ENCODE measurements around the gene PPP2R2C. TPM values are rescaled to one million over a fixed set of nuclear protein-coding genes. Genes with fewer than 3 reads are reported as not detected.

Gene PPP2R2C
- total and polyA plus RNA-seq, 2 experiments from 2014 or later: 1.3 to 9.2 TPM

DNA sequence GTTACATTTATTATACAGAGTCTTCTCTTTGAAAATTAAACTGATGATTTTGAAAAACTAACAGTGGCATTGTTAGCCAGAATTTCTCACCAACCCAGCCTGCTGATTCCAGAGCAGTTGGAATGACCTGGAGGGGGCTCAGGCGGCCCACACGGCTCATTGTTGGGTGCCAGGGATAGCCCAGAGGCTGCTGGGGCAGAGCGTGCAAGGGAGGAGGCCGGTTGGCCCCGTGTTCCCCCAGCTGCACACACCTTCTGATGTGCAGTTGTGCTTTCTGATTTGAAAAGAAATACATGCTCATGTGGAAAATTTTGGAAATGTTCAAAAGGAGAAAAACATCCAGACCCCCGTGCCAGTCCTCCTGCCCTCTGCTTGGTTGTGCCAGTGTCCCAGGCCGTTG is 182.2 kb downstream of the PPP2R2C start:
- ATAC-seq (no peak), DNase-seq (ENCODE audit: low spot score) (no peak)
- H3K27ac ChIP-seq (ENCODE audit: low read depth): no peak overlapping the region
- Mint-ChIP-seq H3K27ac (no peak overlapping the region), H3K27me3 (ENCODE audit: insufficient read depth, low read depth, poor library complexity) (peaks cover 4% of the 10 kb centered on the region), H3K9me3 (no peaks in the 10 kb centered on the region), H3K4me3 (no peak overlapping the region), H3K4me1 (no peaks in the 10 kb centered on the region), H3K36me3 (ENCODE audit: low read depth) (peaks cover 18% of the 10 kb centered on the region)
- H4K20me1 ChIP-seq (replicated peaks; ENCODE audit: insufficient read depth): peaks cover 5% of the 10 kb centered on the region; the same call in 1 of the 2 replicates
- H3K4me1 ChIP-seq (ENCODE audit: insufficient read depth): no peaks in the 10 kb centered on the region
- H3K4me2 ChIP-seq: no peak overlapping the region
- TF ChIP-seq ZNF331 (CRISPR knock-in tag; IDR thresholded peaks at IDR 0.05; ENCODE audit: low read depth) (no peak), CTCF (conservative IDR thresholded peaks at IDR 0.05; ENCODE audit: low read depth in 2 of 2) (no peak), JUNB (IDR thresholded peaks at IDR 0.05; ENCODE audit: unreplicated experiment) (no peak), EZH2 (IDR thresholded peaks at IDR 0.05; ENCODE audit: low read depth, unreplicated experiment) (no peak), ZNF114 (CRISPR knock-in tag; IDR thresholded peaks at IDR 0.05) (no peak), CREB1 (CRISPR knock-in tag; IDR thresholded peaks at IDR 0.05; ENCODE audit: low read depth) (no peak)
- TF ChIP-seq, protein P1, sequence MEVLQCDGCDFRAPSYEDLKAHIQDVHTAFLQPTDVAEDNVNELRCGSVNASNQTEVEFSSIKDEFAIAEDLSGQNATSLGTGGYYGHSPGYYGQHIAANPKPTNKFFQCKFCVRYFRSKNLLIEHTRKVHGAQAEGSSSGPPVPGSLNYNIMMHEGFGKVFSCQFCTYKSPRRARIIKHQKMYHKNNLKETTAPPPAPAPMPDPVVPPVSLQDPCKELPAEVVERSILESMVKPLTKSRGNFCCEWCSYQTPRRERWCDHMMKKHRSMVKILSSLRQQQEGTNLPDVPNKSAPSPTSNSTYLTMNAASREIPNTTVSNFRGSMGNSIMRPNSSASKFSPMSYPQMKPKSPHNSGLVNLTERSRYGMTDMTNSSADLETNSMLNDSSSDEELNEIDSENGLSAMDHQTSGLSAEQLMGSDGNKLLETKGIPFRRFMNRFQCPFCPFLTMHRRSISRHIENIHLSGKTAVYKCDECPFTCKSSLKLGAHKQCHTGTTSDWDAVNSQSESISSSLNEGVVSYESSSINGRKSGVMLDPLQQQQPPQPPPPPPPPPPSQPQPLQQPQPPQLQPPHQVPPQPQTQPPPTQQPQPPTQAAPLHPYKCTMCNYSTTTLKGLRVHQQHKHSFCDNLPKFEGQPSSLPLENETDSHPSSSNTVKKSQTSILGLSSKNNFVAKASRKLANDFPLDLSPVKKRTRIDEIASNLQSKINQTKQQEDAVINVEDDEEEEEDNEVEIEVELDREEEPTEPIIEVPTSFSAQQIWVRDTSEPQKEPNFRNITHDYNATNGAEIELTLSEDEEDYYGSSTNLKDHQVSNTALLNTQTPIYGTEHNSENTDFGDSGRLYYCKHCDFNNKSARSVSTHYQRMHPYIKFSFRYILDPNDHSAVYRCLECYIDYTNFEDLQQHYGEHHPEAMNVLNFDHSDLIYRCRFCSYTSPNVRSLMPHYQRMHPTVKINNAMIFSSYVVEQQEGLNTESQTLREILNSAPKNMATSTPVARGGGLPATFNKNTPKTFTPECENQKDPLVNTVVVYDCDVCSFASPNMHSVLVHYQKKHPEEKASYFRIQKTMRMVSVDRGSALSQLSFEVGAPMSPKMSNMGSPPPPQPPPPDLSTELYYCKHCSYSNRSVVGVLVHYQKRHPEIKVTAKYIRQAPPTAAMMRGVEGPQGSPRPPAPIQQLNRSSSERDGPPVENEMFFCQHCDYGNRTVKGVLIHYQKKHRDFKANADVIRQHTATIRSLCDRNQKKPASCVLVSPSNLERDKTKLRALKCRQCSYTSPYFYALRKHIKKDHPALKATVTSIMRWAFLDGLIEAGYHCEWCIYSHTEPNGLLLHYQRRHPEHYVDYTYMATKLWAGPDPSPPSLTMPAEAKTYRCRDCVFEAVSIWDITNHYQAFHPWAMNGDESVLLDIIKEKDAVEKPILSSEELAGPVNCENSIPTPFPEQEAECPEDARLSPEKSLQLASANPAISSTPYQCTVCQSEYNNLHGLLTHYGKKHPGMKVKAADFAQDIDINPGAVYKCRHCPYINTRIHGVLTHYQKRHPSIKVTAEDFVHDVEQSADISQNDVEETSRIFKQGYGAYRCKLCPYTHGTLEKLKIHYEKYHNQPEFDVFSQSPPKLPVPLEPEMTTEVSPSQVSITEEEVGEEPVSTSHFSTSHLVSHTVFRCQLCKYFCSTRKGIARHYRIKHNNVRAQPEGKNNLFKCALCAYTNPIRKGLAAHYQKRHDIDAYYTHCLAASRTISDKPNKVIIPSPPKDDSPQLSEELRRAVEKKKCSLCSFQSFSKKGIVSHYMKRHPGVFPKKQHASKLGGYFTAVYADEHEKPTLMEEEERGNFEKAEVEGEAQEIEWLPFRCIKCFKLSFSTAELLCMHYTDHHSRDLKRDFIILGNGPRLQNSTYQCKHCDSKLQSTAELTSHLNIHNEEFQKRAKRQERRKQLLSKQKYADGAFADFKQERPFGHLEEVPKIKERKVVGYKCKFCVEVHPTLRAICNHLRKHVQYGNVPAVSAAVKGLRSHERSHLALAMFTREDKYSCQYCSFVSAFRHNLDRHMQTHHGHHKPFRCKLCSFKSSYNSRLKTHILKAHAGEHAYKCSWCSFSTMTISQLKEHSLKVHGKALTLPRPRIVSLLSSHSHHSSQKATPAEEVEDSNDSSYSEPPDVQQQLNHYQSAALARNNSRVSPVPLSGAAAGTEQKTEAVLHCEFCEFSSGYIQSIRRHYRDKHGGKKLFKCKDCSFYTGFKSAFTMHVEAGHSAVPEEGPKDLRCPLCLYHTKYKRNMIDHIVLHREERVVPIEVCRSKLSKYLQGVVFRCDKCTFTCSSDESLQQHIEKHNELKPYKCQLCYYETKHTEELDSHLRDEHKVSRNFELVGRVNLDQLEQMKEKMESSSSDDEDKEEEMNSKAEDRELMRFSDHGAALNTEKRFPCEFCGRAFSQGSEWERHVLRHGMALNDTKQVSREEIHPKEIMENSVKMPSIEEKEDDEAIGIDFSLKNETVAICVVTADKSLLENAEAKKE (CRISPR knock-in tag; IDR thresholded peaks at IDR 0.05): no peak
- 0 out of 2 replicates have a peak, but pooled peaks cover 5% of the 10 kb centered on the region for H3K36me3 ChIP-seq (ENCODE audit: insufficient read depth)
- H3K79me2 ChIP-seq (replicated peaks; ENCODE audit: insufficient read depth): no peaks in the 10 kb centered on the region
- H3K27me3 ChIP-seq (ENCODE audit: insufficient read depth): no peaks in the 10 kb centered on the region
- no peak overlapping the region for H2AFZ ChIP-seq
- H3K4me3 ChIP-seq: no peak overlapping the region
- no peaks in the 10 kb centered on the region for H3F3A ChIP-seq (replicated peaks; ENCODE audit: low read depth)
- no peaks in the 10 kb centered on the region for H3K9me2 ChIP-seq (ENCODE audit: insufficient read depth)

All from GM23338 (cell line).